ENCODE data around the gene PCF11. TPM values are rescaled to one million over a fixed set of nuclear protein-coding genes. Genes with fewer than 3 reads are reported as not detected.

Gene PCF11
- total RNA-seq, 1 donor from 2014 or later, result 72.7 TPM

DNA sequence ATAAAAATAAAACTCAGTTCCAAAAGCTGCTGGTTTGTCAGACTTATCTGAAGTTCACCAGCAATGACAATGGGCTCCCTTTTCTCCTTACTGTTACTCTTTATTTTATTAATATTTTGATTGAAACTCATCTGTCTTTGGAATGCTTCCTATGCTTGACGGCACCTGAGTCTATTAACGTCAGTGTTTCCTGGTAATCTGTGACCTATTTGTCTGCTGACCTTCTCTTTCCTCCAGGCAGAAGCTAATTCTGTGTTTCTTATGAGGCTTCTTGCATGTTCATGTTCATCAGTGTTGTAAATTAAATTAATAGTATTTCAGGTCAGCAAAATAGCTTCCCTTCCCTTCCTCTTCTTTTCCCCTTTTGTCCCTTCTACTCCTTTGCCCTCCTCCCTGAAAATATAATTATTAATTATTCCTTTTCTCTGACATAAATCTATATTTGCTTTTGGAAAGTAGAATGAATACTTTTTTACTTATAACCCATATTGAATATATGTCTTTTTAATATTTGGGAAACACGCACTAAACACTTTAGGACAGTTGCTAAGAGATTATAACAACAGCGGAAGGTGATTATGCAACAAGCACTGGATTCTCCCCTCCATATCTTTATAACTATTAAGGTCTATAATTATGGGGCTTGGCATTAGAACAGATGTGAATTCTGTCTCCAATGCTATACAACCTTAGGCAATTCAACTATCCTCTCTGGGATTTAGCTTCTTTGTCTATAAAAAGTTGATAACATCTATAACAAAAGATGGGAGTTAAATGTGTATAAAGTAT lies 32.1 kb upstream of the PCF11 start:
- H3K27ac Mint-ChIP-seq, result no peak overlapping the region

DNA sequence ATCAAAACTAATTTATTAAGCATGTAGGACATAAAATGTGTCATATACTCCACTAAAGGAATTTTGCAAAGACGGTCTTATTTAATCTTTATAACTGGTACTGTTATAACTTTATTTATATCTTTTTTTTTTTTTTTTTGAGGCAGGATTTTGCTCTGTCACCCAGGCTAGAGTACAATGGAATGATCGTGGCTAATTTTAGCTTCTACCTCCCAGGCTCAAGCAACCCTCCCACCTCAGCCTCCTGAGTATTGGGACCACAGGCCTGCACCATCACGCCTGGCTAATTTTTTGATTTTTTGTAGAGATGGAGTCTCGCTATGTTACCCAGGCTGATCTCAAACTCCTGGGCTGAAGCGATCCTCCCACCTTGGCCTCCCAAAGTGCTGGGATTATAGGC lies 31.4 kb upstream of the PCF11 start:
- TF ChIP-seq, protein P1, sequence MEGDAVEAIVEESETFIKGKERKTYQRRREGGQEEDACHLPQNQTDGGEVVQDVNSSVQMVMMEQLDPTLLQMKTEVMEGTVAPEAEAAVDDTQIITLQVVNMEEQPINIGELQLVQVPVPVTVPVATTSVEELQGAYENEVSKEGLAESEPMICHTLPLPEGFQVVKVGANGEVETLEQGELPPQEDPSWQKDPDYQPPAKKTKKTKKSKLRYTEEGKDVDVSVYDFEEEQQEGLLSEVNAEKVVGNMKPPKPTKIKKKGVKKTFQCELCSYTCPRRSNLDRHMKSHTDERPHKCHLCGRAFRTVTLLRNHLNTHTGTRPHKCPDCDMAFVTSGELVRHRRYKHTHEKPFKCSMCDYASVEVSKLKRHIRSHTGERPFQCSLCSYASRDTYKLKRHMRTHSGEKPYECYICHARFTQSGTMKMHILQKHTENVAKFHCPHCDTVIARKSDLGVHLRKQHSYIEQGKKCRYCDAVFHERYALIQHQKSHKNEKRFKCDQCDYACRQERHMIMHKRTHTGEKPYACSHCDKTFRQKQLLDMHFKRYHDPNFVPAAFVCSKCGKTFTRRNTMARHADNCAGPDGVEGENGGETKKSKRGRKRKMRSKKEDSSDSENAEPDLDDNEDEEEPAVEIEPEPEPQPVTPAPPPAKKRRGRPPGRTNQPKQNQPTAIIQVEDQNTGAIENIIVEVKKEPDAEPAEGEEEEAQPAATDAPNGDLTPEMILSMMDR (IDR thresholded peaks at IDR 0.05), result no peak
- TF ChIP-seq EZH2phosphoT487 (IDR thresholded peaks at IDR 0.05) (no peak), EZH2 (IDR thresholded peaks at IDR 0.05) (no peak)
- H3K27me3 ChIP-seq, result no peaks in the 10 kb centered on the region
- no peak overlapping the region for H3K4me3 ChIP-seq
- no peak overlapping the region for H3K27ac ChIP-seq
- H3K36me3 ChIP-seq, result no peaks in the 10 kb centered on the region
- no peaks in the 10 kb centered on the region for H3K4me1 ChIP-seq
- no peaks in the 10 kb centered on the region for H3K79me2 ChIP-seq (ENCODE audit: low read depth)
- no peak overlapping the region for H2AFZ ChIP-seq (replicated peaks)
- H3K9me3 ChIP-seq (ENCODE audit: low read depth), result no peaks in the 10 kb centered on the region
- no peak overlapping the region for H3K4me2 ChIP-seq
- Mint-ChIP-seq H3K27me3 (ENCODE audit: insufficient read depth, low read depth) (no peaks in the 10 kb centered on the region), H3K36me3 (no peaks in the 10 kb centered on the region), H3K9me3 (no peaks in the 10 kb centered on the region), H3K27ac (no peak overlapping the region), H3K4me3 (no peak overlapping the region), H3K4me1 (no peaks in the 10 kb centered on the region)
- no peak overlapping the region for H3K9ac ChIP-seq
- DNase-seq (ENCODE audit: low spot score), result no peak
- H3F3A ChIP-seq (ENCODE audit: low read depth), result no peaks in the 10 kb centered on the region
- H4K20me1 ChIP-seq (ENCODE audit: low read depth), result no peaks in the 10 kb centered on the region

More for the DNA sequence above, 32.1 kb upstream of the PCF11 start:
- Histone ChIP-seq H3K9ac (no peak overlapping the region), H4K20me1 (ENCODE audit: low read depth) (no peaks in the 10 kb centered on the region), H3K9me3 (ENCODE audit: low read depth) (no peaks in the 10 kb centered on the region), H3K79me2 (ENCODE audit: low read depth) (no peaks in the 10 kb centered on the region), H3K27ac (no peak overlapping the region), H3F3A (ENCODE audit: low read depth) (no peaks in the 10 kb centered on the region), H3K4me1 (no peaks in the 10 kb centered on the region), H3K4me2 (no peak overlapping the region), H3K27me3 (no peaks in the 10 kb centered on the region), H3K4me3 (no peak overlapping the region), H2AFZ (replicated peaks) (no peak overlapping the region), H3K36me3 (no peaks in the 10 kb centered on the region)
- DNase-seq (ENCODE audit: low spot score), result no peak
- Mint-ChIP-seq H3K9me3 (no peaks in the 10 kb centered on the region), H3K4me3 (no peak overlapping the region), H3K4me1 (no peaks in the 10 kb centered on the region), H3K27me3 (ENCODE audit: insufficient read depth, low read depth) (no peaks in the 10 kb centered on the region), H3K36me3 (no peaks in the 10 kb centered on the region)
- TF ChIP-seq EZH2 (IDR thresholded peaks at IDR 0.05) (no peak), EZH2phosphoT487 (IDR thresholded peaks at IDR 0.05) (no peak)
- TF ChIP-seq, protein P1 (IDR thresholded peaks at IDR 0.05), result no peak

DNA sequence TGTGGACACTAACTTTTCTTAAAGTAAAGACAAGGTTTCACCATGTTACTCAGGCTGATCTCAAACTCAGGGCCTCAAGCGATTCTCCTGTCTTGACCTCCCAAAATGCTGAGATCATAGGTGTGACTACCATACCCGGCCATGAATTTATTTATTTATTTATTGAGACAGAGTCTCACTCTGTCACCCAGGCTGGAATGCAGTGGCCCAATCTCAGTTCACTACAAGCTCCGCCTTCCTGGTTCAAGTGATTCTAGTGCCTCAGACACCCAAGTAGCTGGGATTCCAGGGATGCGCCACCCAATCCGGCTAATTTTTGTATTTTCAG lies 29.7 kb upstream of the PCF11 start:
- H3K4me1 Mint-ChIP-seq, result no peaks in the 10 kb centered on the region
- DNase-seq (ENCODE audit: low spot score), result no peak
- H3K36me3 Mint-ChIP-seq, result no peaks in the 10 kb centered on the region
- no peaks in the 10 kb centered on the region for H3K27me3 Mint-ChIP-seq (ENCODE audit: insufficient read depth, low read depth)
- Histone ChIP-seq H3K79me2 (ENCODE audit: low read depth) (no peaks in the 10 kb centered on the region), H2AFZ (replicated peaks) (no peak overlapping the region), H3K9ac (no peak overlapping the region), H3K4me2 (no peak overlapping the region), H4K20me1 (ENCODE audit: low read depth) (no peaks in the 10 kb centered on the region), H3K4me3 (no peak overlapping the region), H3F3A (ENCODE audit: low read depth) (no peaks in the 10 kb centered on the region), H3K4me1 (no peaks in the 10 kb centered on the region), H3K36me3 (no peaks in the 10 kb centered on the region), H3K9me3 (ENCODE audit: low read depth) (no peaks in the 10 kb centered on the region), H3K27me3 (no peaks in the 10 kb centered on the region), H3K27ac (no peak overlapping the region)
- peaks cover 5% of the 10 kb centered on the region for H3K9me3 Mint-ChIP-seq
- H3K27ac Mint-ChIP-seq, result no peak overlapping the region
- no peak overlapping the region for H3K4me3 Mint-ChIP-seq
- TF ChIP-seq EZH2 (IDR thresholded peaks at IDR 0.05) (no peak), EZH2phosphoT487 (IDR thresholded peaks at IDR 0.05) (no peak)
- TF ChIP-seq, protein P1 (IDR thresholded peaks at IDR 0.05), result no peak
